ENCODE data around the gene IDH3B.
A peak's percentile ranks its signal among the peaks of the same experiment; 100 is the strongest.

IDH3B gene

GRCh38 chr20:2655331-2656116 is 8.5 kb downstream of the IDH3B start:
- no peak for DNase-seq (ENCODE audit: low spot score)
- TF ChIP-seq, protein P1, sequence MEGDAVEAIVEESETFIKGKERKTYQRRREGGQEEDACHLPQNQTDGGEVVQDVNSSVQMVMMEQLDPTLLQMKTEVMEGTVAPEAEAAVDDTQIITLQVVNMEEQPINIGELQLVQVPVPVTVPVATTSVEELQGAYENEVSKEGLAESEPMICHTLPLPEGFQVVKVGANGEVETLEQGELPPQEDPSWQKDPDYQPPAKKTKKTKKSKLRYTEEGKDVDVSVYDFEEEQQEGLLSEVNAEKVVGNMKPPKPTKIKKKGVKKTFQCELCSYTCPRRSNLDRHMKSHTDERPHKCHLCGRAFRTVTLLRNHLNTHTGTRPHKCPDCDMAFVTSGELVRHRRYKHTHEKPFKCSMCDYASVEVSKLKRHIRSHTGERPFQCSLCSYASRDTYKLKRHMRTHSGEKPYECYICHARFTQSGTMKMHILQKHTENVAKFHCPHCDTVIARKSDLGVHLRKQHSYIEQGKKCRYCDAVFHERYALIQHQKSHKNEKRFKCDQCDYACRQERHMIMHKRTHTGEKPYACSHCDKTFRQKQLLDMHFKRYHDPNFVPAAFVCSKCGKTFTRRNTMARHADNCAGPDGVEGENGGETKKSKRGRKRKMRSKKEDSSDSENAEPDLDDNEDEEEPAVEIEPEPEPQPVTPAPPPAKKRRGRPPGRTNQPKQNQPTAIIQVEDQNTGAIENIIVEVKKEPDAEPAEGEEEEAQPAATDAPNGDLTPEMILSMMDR (IDR thresholded peaks at IDR 0.05; ENCODE audit: extremely low read depth, missing control alignments) = no peak

DNA sequence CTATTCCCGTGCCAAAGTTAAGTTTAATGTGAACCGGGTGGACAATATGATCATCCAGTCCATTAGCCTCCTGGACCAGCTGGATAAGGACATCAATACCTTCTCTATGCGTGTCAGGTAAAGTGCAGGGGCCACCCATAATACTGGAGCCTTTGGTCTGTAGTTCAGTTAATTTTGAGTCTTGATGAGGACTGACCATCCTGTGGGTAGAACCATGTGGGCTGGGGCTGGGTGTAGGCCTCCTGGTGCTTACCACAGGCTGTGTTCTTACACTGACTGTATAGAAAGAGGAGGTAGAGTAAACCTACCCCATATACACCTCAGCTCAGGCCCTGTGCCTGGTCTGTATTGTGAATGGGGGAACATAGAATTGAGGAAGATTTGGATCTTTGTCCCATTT is 9.2 kb downstream of the IDH3B start:
- no peak for DNase-seq (ENCODE audit: low spot score)
- TF ChIP-seq, protein P1 (IDR thresholded peaks at IDR 0.05; ENCODE audit: extremely low read depth, missing control alignments) = no peak

- no peak for DNase-seq (ENCODE audit: low spot score)
- TF ChIP-seq, protein P1 (IDR thresholded peaks at IDR 0.05; ENCODE audit: extremely low read depth, missing control alignments) = no peak
Measured at GRCh38 chr20:2654384-2654822, 9.6 kb downstream of the IDH3B start.

DNA sequence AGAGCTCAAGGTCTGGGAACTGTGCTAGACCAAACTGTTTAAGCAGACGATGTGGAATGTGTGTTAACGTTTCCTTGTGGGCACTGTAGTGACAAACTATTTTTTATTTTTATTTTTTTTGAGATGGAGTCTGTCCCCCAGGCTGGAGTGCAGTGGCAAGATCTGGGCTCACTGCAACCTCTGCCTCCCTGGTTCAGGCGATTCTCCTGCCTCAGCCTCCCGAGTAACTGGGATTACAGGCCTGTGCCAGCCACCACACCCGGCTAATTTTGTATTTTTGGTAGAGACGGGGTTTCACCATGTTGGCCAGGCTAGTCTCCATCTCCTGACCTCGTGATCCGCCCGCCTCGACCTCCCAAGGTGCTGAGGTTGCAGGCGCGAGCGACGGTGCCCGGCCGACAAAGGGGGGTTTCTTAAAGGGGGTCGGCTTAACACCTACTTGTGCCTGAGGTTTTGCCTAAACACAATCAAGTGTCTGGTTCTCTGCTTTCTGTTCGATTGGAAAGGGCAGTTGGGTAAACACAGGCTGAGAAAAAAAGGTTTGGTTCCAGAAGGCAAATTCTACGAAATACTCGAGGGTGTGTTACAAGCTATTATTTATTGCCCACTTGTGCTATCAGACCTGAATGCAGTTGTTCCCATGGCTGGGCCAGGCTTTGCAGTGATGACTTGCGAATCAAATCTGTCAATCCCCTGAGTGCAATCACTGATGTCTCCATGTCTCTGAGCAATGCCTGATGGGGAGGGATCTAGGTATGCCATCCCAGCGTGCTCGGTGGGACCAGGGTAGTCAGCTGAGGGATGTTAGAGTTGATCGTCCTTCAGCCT is 10.2 kb downstream of the IDH3B start:
- no peak for DNase-seq (ENCODE audit: low spot score)
- TF ChIP-seq, protein P1 (IDR thresholded peaks at IDR 0.05; ENCODE audit: extremely low read depth, missing control alignments) = no peak

DNA sequence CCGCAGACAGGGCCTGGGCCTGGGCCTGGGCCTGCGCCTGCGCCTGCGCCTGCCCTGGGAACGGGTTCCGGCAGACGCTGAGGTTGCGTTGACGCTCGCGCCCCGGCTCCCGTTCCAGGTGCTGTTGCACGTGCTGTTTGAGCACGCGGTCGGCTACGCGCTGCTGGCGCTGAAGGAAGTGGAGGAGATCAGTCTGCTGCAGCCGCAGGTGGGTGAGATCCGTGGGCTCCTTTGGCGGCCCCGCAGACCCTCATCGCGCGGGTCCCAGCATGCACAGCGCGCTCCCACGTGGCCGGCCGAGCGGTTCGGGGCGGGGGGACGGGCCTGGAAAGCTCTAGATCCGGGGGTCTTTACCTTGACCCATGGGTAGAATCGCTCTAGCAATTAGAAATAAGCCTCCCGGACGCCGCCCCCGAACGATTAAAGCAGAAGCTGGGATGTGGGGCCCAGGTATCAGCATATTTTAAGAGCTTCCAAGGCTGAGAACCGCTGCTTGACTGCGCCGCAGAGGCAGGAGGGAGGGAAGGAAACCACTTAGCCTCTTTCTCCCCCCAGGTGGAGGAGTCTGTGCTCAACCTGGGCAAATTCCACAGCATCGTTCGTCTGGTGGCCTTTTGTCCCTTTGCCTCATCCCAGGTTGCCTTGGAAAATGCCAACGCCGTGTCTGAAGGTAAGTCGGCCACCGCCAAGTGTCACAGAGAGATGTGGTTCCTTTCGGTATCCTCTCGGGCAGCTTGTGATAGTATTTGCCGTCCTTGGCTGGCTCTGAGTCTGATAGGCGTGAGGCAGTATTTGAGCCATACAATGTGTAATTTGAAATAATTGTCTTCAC is 11.1 kb downstream of the IDH3B start:
- TF ChIP-seq, protein P1 (IDR thresholded peaks at IDR 0.05; ENCODE audit: extremely low read depth, missing control alignments) = no peak
- DNase-seq (ENCODE audit: low spot score) = peak; percentile 65

- TF ChIP-seq, protein P1 (IDR thresholded peaks at IDR 0.05; ENCODE audit: extremely low read depth, missing control alignments) = no peak
- peak; percentile 97 for DNase-seq (ENCODE audit: low spot score)
Measured at GRCh38 chr20:2651772-2652723, 12.0 kb downstream of the IDH3B start, which contains the start of gene NOP56. Gene NOP56, plus strand, starts transcription at chr20:2652632. Its CDS starts 29 bp downstream, at chr20:2652661.
